K562 (cell line): ENCODE measurements around the gene ZBTB49. TPM values are rescaled to one million over a fixed set of nuclear protein-coding genes. Genes with fewer than 3 reads are reported as not detected.
A peak's percentile ranks its signal among the peaks of the same experiment; 100 is the strongest.

Experiments
- CBX1 ChIP-seq: sonication (generic); IDR thresholded peaks from 2 replicates; pipeline ENCODE4 v1.6.1; 2016; ENCODE audit warnings: antibody characterized with exemption, low read depth, mild to moderate bottlenecking
- CSDE1 ChIP-seq, 2 experiments: fragments of 450-650 bp; IDR thresholded peaks; 2 replicates each; pipeline ENCODE4 v1.6.1; 2016; ENCODE audit warnings: mild to moderate bottlenecking in 1 of 2
- E2F4 ChIP-seq: sonication (generic); formaldehyde crosslinking; IDR thresholded peaks from 2 replicates; pipeline ENCODE4 v1.8.0; 2022; ENCODE audit warnings: mild to moderate bottlenecking, low read depth, missing genetic modification reagents
- E2F6 ChIP-seq, 2 experiments: IDR thresholded peaks; 2 replicates each; pipeline ENCODE4 v1.6.1; 2011; ENCODE audit warnings: borderline replicate concordance in 1 of 2, control low read depth in 1 of 2, low read depth in 1 of 2, low read length in 1 of 2, mild to moderate bottlenecking in 1 of 2, mixed read lengths in 1 of 2, moderate library complexity in 1 of 2; ENCODE audit not compliant: insufficient read depth in 1 of 2, insufficient read length in 1 of 2, poor library complexity in 1 of 2, severe bottlenecking in 1 of 2; ENCODE audit errors: extremely low read depth in 1 of 2
- FOSL1 ChIP-seq: fragments of 200-800 bp; sonication (Bioruptor generic); conservative IDR thresholded peaks from 2 replicates; pipeline ENCODE4 v1.6.1; 2016; ENCODE audit warnings: missing genetic modification characterization, missing compliant biosample characterization
- FUS ChIP-seq: fragments of 200-400 bp; formaldehyde crosslinking; optimal IDR thresholded peaks from 2 replicates; pipeline ENCODE3; 2017; ENCODE audit warnings: low read depth, low read length
- HNRNPUL1 ChIP-seq: fragments of 200-400 bp; formaldehyde crosslinking; IDR thresholded peaks from 2 replicates; pipeline ENCODE4 v1.6.1; 2017; ENCODE audit warnings: low read length
- MCM5 ChIP-seq: fragments of 450-650 bp; IDR thresholded peaks from 2 replicates; pipeline ENCODE4 v1.6.1; 2016; ENCODE audit warnings: low read depth
- NCOR1 ChIP-seq: fragments of 450-650 bp; IDR thresholded peaks from 2 replicates; pipeline ENCODE4 v1.6.1; 2016; ENCODE audit warnings: mild to moderate bottlenecking, moderate library complexity
- NFE2 ChIP-seq: IDR thresholded peaks from 2 replicates; pipeline ENCODE4 v1.6.1; 2014; ENCODE audit warnings: antibody characterized with exemption, low read depth
- PRMT5 ChIP-seq: sonication (generic); formaldehyde crosslinking; IDR thresholded peaks from 2 replicates; pipeline ENCODE4 v1.5.0; 2020; ENCODE audit warnings: missing genetic modification reagents
- PTRF ChIP-seq: fragments of 450-650 bp; IDR thresholded peaks from 2 replicates; pipeline ENCODE4 v1.6.1; 2016; ENCODE audit warnings: mild to moderate bottlenecking, missing genetic modification characterization, missing compliant biosample characterization
- SAFB ChIP-seq: fragments of 200-400 bp; formaldehyde crosslinking; IDR thresholded peaks from 2 replicates; pipeline ENCODE4 v1.6.1; 2017; ENCODE audit warnings: low read depth, low read length, borderline replicate concordance
- SIN3B ChIP-seq: fragments of 450-650 bp; IDR thresholded peaks from 2 replicates; pipeline ENCODE4 v1.6.1; 2017; ENCODE audit warnings: low read depth, mild to moderate bottlenecking, moderate library complexity
- SRF ChIP-seq, 2 experiments: fragments of 250-450, 450-650 bp in 1 of 2; sonication (Bioruptor Pico) in 1 of 2; sonication (generic) in 1 of 2; formaldehyde crosslinking; IDR thresholded peaks; 2 replicates each; pipeline versions ENCODE4 v1.5.0 to v1.5.1; 2020 to 2022; ENCODE audit warnings: mild to moderate bottlenecking in 1 of 2, missing genetic modification reagents in 1 of 2
- TAF1 ChIP-seq: IDR thresholded peaks from 2 replicates; pipeline ENCODE4 v1.6.1; 2011; ENCODE audit warnings: mild to moderate bottlenecking, low read length, moderate library complexity; ENCODE audit not compliant: insufficient read depth, control insufficient read depth, severe bottlenecking; ENCODE audit errors: extremely low read depth
- TGIF2 ChIP-seq: sonication (generic); formaldehyde crosslinking; IDR thresholded peaks from 2 replicates; pipeline ENCODE4 v1.8.1; 2022; ENCODE audit warnings: mild to moderate bottlenecking, missing genetic modification reagents, moderate library complexity
- XRCC3 ChIP-seq: fragments of 450-650 bp; IDR thresholded peaks from 2 replicates; pipeline ENCODE4 v1.6.1; 2017; ENCODE audit warnings: mild to moderate bottlenecking, moderate library complexity
- ZFP1 ChIP-seq: fragments of 450-650 bp; formaldehyde crosslinking; IDR thresholded peaks from 2 replicates; pipeline ENCODE4 v1.4.0; 2020; ENCODE audit warnings: mild to moderate bottlenecking, mixed read lengths
- polyA plus RNA-seq, 8 experiments: library from polyadenylated mRNA; depleted of rRNA in 4 of 8; stranded (reverse) in 5 of 8; unstranded in 3 of 8; fragments of >200 nt; fragmentation: Nextera tagmentation in 2 of 8; fragmentation: Illumina TruSeq in 1 of 8; extraction: Ambion mirVana in 2 of 8; extraction: Trizol in 1 of 8; gene quantifications; 2 replicates each; pipeline versions ENCODE4 v1.2.1 to v1.2.3, GENCODE V29; 2011 to 2014; ENCODE audit warnings: inconsistent platforms in 1 of 8, missing spikeins in 1 of 8
- total RNA-seq, 7 experiments: library from RNA; depleted of rRNA in 6 of 7; stranded (reverse); fragments of >200 nt in 6 of 7; fragmentation: Illumina TruSeq in 2 of 7; extraction: Trizol in 2 of 7; gene quantifications; 2 replicates each; pipeline versions ENCODE4 v1.2.1 to v1.2.3, GENCODE V29; 2011 to 2021; ENCODE audit warnings: low replicate concordance in 1 of 7
- TF ChIP-seq, protein P1 (sequence below): fragments of 450-650 bp; formaldehyde crosslinking; IDR thresholded peaks from 2 replicates; pipeline ENCODE4 v1.4.0; 2022; ENCODE audit warnings: missing genetic modification characterization
- TF ChIP-seq, protein P2 (sequence below): sonication (generic); formaldehyde crosslinking; IDR thresholded peaks from 2 replicates; pipeline ENCODE4 v1.8.0; 2022; ENCODE audit warnings: missing genetic modification reagents, mild to moderate bottlenecking, borderline replicate concordance

The ZBTB49 gene
- total and polyA plus RNA-seq, 9 of the 15 experiments (the other 6 are each of a cell fraction or from before 2014, with no cell fraction given), result 0.49 to 8.0 (median 4.2) TPM

DNA sequence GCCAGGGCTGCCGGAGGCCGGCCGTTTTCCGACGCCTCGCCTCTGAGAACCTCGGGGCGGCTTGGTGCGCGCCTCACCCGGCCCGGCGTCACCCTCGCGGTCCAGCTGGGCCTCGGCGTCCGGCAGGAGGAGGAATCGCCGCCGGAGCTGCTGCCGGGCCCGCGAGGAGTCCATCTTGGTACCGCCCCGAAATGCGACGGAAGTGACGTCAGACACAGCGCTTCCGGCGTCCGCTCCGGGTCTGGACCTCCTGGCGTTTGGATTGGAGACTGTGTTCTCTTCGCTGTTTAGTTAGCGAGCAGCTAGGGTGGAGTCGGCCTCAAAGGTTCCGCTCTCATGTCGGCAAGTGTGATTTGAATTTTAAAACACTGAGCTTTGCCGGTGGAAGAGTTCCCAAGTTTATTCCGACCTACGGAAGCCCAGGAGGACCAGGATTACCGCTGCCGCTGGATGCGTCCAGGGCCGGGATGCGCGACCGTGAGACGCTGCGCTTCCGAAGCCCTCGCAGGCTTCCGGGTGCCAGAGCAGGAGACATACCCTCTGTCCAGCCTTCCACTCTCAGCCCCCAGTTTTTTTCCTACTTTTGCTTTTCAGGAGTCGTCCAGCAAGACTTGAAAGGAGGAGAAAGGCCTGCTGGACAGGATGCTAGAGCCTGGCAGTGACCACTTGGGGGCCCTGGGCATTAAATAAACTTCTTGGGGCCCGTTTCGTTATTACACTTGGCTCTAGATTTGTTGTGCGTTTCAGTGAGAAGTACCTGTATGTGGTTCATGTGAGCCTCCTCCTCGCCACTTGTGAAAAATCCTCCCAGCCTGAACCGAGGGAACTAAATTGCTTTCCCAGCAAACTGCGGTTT, 41.8 kb upstream of the ZBTB49 start, which contains the start of gene TMEM128 (continued):
- no peak for TF ChIP-seq FUS
- no peak for TF ChIP-seq E2F4 (CRISPR knock-in tag)
- no peak for TF ChIP-seq SAFB
- no peak for TF ChIP-seq PTRF
- no peak for TF ChIP-seq MCM5
- TF ChIP-seq, protein P1, sequence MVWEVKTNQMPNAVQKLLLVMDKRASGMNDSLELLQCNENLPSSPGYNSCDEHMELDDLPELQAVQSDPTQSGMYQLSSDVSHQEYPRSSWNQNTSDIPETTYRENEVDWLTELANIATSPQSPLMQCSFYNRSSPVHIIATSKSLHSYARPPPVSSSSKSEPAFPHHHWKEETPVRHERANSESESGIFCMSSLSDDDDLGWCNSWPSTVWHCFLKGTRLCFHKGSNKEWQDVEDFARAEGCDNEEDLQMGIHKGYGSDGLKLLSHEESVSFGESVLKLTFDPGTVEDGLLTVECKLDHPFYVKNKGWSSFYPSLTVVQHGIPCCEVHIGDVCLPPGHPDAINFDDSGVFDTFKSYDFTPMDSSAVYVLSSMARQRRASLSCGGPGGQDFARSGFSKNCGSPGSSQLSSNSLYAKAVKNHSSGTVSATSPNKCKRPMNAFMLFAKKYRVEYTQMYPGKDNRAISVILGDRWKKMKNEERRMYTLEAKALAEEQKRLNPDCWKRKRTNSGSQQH, result no peak
- peak; percentile 50 for TF ChIP-seq FOSL1
- peak; percentile 95 for TF ChIP-seq TAF1
- no peak for TF ChIP-seq NFE2
- no peak for TF ChIP-seq HNRNPUL1
- TF ChIP-seq SRF (CRISPR knock-in tag; IDR thresholded peaks at IDR 0.05), result no peak
- TF ChIP-seq CBX1, result peak; percentile 73; the same call in 1 of the 2 replicates
- TF ChIP-seq SIN3B, result peak; percentile 99
- TF ChIP-seq ZFP1 (CRISPR knock-in tag), result no peak
- TF ChIP-seq NCOR1, result peak; percentile 18; the same call in 1 of the 2 replicates
- no peak for TF ChIP-seq PRMT5 (CRISPR knock-in tag)
- no peak for TF ChIP-seq XRCC3
- TF ChIP-seq, protein P2, sequence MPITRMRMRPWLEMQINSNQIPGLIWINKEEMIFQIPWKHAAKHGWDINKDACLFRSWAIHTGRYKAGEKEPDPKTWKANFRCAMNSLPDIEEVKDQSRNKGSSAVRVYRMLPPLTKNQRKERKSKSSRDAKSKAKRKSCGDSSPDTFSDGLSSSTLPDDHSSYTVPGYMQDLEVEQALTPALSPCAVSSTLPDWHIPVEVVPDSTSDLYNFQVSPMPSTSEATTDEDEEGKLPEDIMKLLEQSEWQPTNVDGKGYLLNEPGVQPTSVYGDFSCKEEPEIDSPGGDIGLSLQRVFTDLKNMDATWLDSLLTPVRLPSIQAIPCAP (CRISPR knock-in tag), result 0 out of 2 replicates have a peak, but pooled peaks have one; percentile 5
- TF ChIP-seq CSDE1 (IDR thresholded peaks at IDR 0.05), result peak in 1 of 2 experiments; percentile 50; a peak in 1 of 4 replicates
- no peak for TF ChIP-seq TGIF2 (CRISPR knock-in tag)
- peak in 1 of 2 experiments; percentile 38 for TF ChIP-seq E2F6 (IDR thresholded peaks at IDR 0.05; ENCODE audit: borderline replicate concordance in 1 of 2, extremely low read depth in 1 of 2, insufficient read depth in 1 of 2, insufficient read length in 1 of 2, low read depth in 1 of 2, low read length in 1 of 2, poor library complexity in 1 of 2, severe bottlenecking in 1 of 2)
